IgD-negative memory B cell (primary cell): Measurements from ENCODE around the gene NMNAT3. TPM values are rescaled to one million over a fixed set of nuclear protein-coding genes. Genes with fewer than 3 reads are reported as not detected.

Experiments used
- H3K27ac Mint-ChIP-seq, 3 donors: one replicate each; pipeline ENCODE4 v1.8.0; 2020 to 2022; ENCODE audit warnings: mild to moderate bottlenecking in 3 of 3, mixed read lengths in 3 of 3, moderate library complexity in 1 of 3
- H3K27me3 Mint-ChIP-seq: one replicate; pipeline ENCODE4 v1.8.0; 2021; ENCODE audit warnings: mixed read lengths
- H3K36me3 Mint-ChIP-seq: one replicate; pipeline ENCODE4 v1.8.0; 2020; ENCODE audit warnings: mild to moderate bottlenecking, mixed read lengths
- H3K4me1 Mint-ChIP-seq, 3 donors: one replicate each; pipeline ENCODE4 v1.8.0; 2020 to 2022; ENCODE audit warnings: mixed read lengths in 3 of 3, mild to moderate bottlenecking in 1 of 3
- H3K4me3 Mint-ChIP-seq, 4 donors: one replicate each; pipeline ENCODE4 v1.8.0; 2020 to 2022; ENCODE audit warnings: mild to moderate bottlenecking in 4 of 4, mixed read lengths in 4 of 4, moderate library complexity in 3 of 4
- H3K9me3 Mint-ChIP-seq, 3 donors: one replicate each; pipeline ENCODE4 v1.8.0; 2020 to 2021; ENCODE audit warnings: mixed read lengths in 3 of 3, mild to moderate bottlenecking in 1 of 3
- polyA plus RNA-seq: library from polyadenylated mRNA; unstranded; fragments of 300-500 nt; fragmentation: Illumina TruSeq; gene quantifications from one replicate; pipeline ENCODE4 v1.2.3, GENCODE V29; 2021

The NMNAT3 gene
- polyA plus RNA-seq, 1 donor from 2014 or later: 0.89 TPM

GRCh38 chr3:139633511-139633910, 44.3 kb downstream of the NMNAT3 start:
- H3K27me3 Mint-ChIP-seq: peaks cover 2% of the 10 kb centered on the region
- H3K9me3 Mint-ChIP-seq: peaks cover 0 to under 1% (median 0%) of the 10 kb centered on the region in 3 donors
- H3K27ac Mint-ChIP-seq: no peak overlapping the region
- no peak overlapping the region for H3K4me3 Mint-ChIP-seq
- no peaks in the 10 kb centered on the region for H3K4me1 Mint-ChIP-seq
- H3K36me3 Mint-ChIP-seq: peaks cover 2% of the 10 kb centered on the region

GRCh38 chr3:139630542-139630941, 47.2 kb downstream of the NMNAT3 start:
- H3K27ac Mint-ChIP-seq: no peak overlapping the region
- peaks cover 2% of the 10 kb centered on the region for H3K27me3 Mint-ChIP-seq
- H3K36me3 Mint-ChIP-seq: peaks cover 2% of the 10 kb centered on the region
- H3K4me3 Mint-ChIP-seq: no peak overlapping the region
- H3K4me1 Mint-ChIP-seq: no peaks in the 10 kb centered on the region
- H3K9me3 Mint-ChIP-seq: peaks cover 0 to 3% (median 2%) of the 10 kb centered on the region in 3 donors

- Mint-ChIP-seq H3K27ac (no peak overlapping the region), H3K27me3 (peaks cover 2% of the 10 kb centered on the region), H3K4me1 (no peaks in the 10 kb centered on the region), H3K9me3 (peaks cover 0 to 3% (median 2%) of the 10 kb centered on the region in 3 donors), H3K4me3 (no peak overlapping the region), H3K36me3 (peaks cover 2% of the 10 kb centered on the region)
Measured at GRCh38 chr3:139629033-139629432, 48.7 kb downstream of the NMNAT3 start.

GRCh38 chr3:139627759-139628158, 50.0 kb downstream of the NMNAT3 start:
- H3K9me3 Mint-ChIP-seq: peaks cover 0 to 3% (median 2%) of the 10 kb centered on the region in 3 donors
- peaks cover 2% of the 10 kb centered on the region for H3K27me3 Mint-ChIP-seq
- no peak overlapping the region for H3K4me3 Mint-ChIP-seq
- no peaks in the 10 kb centered on the region for H3K4me1 Mint-ChIP-seq
- no peak overlapping the region for H3K27ac Mint-ChIP-seq
- H3K36me3 Mint-ChIP-seq: peaks cover 2% of the 10 kb centered on the region

GRCh38 chr3:139620438-139620837, 57.3 kb downstream of the NMNAT3 start:
- Mint-ChIP-seq H3K27ac (no peak overlapping the region), H3K36me3 (peaks cover 4% of the 10 kb centered on the region), H3K9me3 (peaks cover 0 to 5% (median 0%) of the 10 kb centered on the region in 3 donors), H3K4me3 (no peak overlapping the region), H3K4me1 (no peaks in the 10 kb centered on the region), H3K27me3 (no peaks in the 10 kb centered on the region)

- Mint-ChIP-seq H3K9me3 (peaks cover 0 to 5% (median 0%) of the 10 kb centered on the region in 3 donors), H3K27me3 (no peaks in the 10 kb centered on the region), H3K4me1 (no peaks in the 10 kb centered on the region), H3K36me3 (peaks cover 4% of the 10 kb centered on the region), H3K4me3 (no peak overlapping the region), H3K27ac (no peak overlapping the region)
Measured at GRCh38 chr3:139619484-139619883, 58.3 kb downstream of the NMNAT3 start.

GRCh38 chr3:139617672-139618268, 60.0 kb downstream of the NMNAT3 start:
- H3K4me3 Mint-ChIP-seq: no peak overlapping the region
- no peak overlapping the region for H3K27ac Mint-ChIP-seq
- H3K9me3 Mint-ChIP-seq: peaks cover 0 to 5% (median 0%) of the 10 kb centered on the region in 3 donors
- no peaks in the 10 kb centered on the region for H3K27me3 Mint-ChIP-seq
- no peaks in the 10 kb centered on the region for H3K4me1 Mint-ChIP-seq
- peaks cover 3% of the 10 kb centered on the region for H3K36me3 Mint-ChIP-seq

- Mint-ChIP-seq H3K36me3 (no peaks in the 10 kb centered on the region), H3K27ac (no peak overlapping the region), H3K9me3 (no peaks in the 10 kb centered on the region), H3K27me3 (no peaks in the 10 kb centered on the region), H3K4me1 (no peaks in the 10 kb centered on the region), H3K4me3 (no peak overlapping the region)
Measured at GRCh38 chr3:139611528-139611927, 66.2 kb downstream of the NMNAT3 start.

- Mint-ChIP-seq H3K27ac (no peak overlapping the region), H3K27me3 (no peaks in the 10 kb centered on the region), H3K36me3 (no peaks in the 10 kb centered on the region), H3K4me3 (no peak overlapping the region), H3K4me1 (no peaks in the 10 kb centered on the region), H3K9me3 (no peaks in the 10 kb centered on the region)
Measured at GRCh38 chr3:139610886-139611285, 66.9 kb downstream of the NMNAT3 start.

- Mint-ChIP-seq H3K27me3 (no peaks in the 10 kb centered on the region), H3K27ac (no peak overlapping the region), H3K4me3 (no peak overlapping the region), H3K9me3 (no peaks in the 10 kb centered on the region), H3K4me1 (no peaks in the 10 kb centered on the region), H3K36me3 (no peaks in the 10 kb centered on the region)
Measured at GRCh38 chr3:139608924-139609323, 68.8 kb downstream of the NMNAT3 start.

GRCh38 chr3:139608108-139608380, 69.7 kb downstream of the NMNAT3 start:
- Mint-ChIP-seq H3K4me3 (no peak overlapping the region), H3K36me3 (no peaks in the 10 kb centered on the region), H3K27me3 (no peaks in the 10 kb centered on the region), H3K27ac (no peak overlapping the region), H3K4me1 (no peaks in the 10 kb centered on the region), H3K9me3 (no peaks in the 10 kb centered on the region)

- Mint-ChIP-seq H3K4me3 (no peak overlapping the region), H3K27me3 (no peaks in the 10 kb centered on the region), H3K36me3 (no peaks in the 10 kb centered on the region), H3K9me3 (no peaks in the 10 kb centered on the region), H3K27ac (no peak overlapping the region), H3K4me1 (no peaks in the 10 kb centered on the region)
Measured at GRCh38 chr3:139607257-139608107, 70.3 kb downstream of the NMNAT3 start.

- Mint-ChIP-seq H3K27me3 (no peaks in the 10 kb centered on the region), H3K4me1 (no peaks in the 10 kb centered on the region), H3K36me3 (no peaks in the 10 kb centered on the region), H3K4me3 (no peak overlapping the region), H3K27ac (no peak overlapping the region), H3K9me3 (no peaks in the 10 kb centered on the region)
Measured at GRCh38 chr3:139602003-139602402, 75.8 kb downstream of the NMNAT3 start.

GRCh38 chr3:139601191-139601961, 76.4 kb downstream of the NMNAT3 start:
- Mint-ChIP-seq H3K36me3 (no peaks in the 10 kb centered on the region), H3K4me3 (no peak overlapping the region), H3K27ac (no peak overlapping the region), H3K9me3 (no peaks in the 10 kb centered on the region), H3K27me3 (no peaks in the 10 kb centered on the region), H3K4me1 (no peaks in the 10 kb centered on the region)

- Mint-ChIP-seq H3K36me3 (no peaks in the 10 kb centered on the region), H3K9me3 (peaks cover 0 to 2% (median 0%) of the 10 kb centered on the region in 3 donors), H3K4me1 (no peaks in the 10 kb centered on the region), H3K4me3 (no peak overlapping the region), H3K27me3 (no peaks in the 10 kb centered on the region), H3K27ac (no peak overlapping the region)
Measured at GRCh38 chr3:139597947-139598346, 79.8 kb downstream of the NMNAT3 start.
